Stimulated activated CD4-positive, alpha-beta T cell treated with anti-CD3 and anti-CD28 coated beads, TNF-alpha, amount 100 ng/mL, for 1 hour (primary cell): Measurements from ENCODE around the gene RRP12.
A peak's percentile ranks its signal among the peaks of the same experiment; 100 is the strongest.
"Not testable (repeated sequence)": the region's sequence is repeated elsewhere in the genome, so short reads cannot be mapped to it uniquely, and the experiment has no call there.

Experiments used
- DNase-seq, 3 donors: peaks; one replicate each; pipeline ENCODE4 v3.0.0-alpha.2; 2020; ENCODE audit warnings: low read depth in 3 of 3, low spot score in 1 of 3

The RRP12 gene, protein sequence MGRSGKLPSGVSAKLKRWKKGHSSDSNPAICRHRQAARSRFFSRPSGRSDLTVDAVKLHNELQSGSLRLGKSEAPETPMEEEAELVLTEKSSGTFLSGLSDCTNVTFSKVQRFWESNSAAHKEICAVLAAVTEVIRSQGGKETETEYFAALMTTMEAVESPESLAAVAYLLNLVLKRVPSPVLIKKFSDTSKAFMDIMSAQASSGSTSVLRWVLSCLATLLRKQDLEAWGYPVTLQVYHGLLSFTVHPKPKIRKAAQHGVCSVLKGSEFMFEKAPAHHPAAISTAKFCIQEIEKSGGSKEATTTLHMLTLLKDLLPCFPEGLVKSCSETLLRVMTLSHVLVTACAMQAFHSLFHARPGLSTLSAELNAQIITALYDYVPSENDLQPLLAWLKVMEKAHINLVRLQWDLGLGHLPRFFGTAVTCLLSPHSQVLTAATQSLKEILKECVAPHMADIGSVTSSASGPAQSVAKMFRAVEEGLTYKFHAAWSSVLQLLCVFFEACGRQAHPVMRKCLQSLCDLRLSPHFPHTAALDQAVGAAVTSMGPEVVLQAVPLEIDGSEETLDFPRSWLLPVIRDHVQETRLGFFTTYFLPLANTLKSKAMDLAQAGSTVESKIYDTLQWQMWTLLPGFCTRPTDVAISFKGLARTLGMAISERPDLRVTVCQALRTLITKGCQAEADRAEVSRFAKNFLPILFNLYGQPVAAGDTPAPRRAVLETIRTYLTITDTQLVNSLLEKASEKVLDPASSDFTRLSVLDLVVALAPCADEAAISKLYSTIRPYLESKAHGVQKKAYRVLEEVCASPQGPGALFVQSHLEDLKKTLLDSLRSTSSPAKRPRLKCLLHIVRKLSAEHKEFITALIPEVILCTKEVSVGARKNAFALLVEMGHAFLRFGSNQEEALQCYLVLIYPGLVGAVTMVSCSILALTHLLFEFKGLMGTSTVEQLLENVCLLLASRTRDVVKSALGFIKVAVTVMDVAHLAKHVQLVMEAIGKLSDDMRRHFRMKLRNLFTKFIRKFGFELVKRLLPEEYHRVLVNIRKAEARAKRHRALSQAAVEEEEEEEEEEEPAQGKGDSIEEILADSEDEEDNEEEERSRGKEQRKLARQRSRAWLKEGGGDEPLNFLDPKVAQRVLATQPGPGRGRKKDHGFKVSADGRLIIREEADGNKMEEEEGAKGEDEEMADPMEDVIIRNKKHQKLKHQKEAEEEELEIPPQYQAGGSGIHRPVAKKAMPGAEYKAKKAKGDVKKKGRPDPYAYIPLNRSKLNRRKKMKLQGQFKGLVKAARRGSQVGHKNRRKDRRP (N-terminal part only)

DNA sequence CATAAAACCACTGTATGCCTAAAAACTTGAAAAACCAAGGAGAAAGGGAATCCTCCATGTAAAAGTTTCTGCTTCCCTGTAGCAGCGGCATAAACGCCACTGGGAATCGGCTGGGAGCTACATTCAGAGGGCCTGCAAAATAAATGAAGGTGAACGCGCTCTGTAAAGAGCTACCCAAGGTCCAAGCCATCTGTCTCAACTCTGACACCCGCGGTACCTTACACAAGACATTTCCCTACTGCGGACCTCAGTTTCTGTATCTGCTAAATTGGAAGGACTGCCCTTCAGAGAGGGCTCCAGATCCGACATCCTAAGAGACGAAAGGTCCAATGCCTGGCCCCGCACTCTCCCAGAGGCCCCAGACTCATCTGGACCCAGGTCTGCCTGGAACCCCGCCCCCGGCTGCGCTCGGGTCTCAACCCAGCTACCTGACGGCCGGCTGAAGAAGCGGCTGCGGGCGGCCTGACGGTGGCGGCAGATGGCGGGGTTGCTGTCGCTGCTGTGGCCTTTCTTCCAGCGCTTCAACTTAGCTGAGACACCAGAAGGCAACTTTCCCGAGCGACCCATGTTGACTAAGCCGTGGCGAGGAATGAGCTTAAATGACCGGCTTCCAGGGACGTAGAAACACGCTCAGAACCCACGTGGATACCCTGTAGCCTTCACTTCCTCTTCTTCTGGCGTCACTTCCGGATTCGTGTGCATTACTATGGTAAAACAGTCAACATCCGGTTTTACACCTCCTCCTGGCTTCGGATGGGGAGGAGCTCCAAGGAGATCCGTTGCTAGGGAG, at the start of gene RRP12:
RRP12 (minus strand) TSS at position 676 of the 790 bp plus-strand sequence; CDS start at position 567, 109 bp downstream.
- peak in 2 of 3 donors; percentile 54 to 67 for DNase-seq

DNA sequence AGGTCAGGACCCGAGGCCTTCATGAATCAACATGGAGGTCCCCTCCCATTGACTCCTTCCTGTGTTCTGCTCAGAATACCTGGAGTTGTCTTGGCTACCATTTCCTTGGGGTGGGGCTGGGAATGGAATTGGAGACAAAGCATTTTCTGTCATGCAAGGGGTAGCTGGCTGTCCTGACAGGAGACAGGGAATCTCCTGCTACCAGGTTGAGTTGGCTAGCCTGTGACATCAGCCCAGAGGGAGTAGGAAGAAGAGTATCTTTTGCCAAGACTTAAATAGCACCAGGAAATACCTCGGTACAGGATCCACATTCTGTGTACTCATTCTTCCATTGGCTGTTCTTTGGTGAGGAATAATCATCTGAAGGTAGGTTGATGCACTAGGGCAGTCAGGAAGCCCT, 49.7 kb upstream of the RRP12 start:
- no peak for DNase-seq

DNA sequence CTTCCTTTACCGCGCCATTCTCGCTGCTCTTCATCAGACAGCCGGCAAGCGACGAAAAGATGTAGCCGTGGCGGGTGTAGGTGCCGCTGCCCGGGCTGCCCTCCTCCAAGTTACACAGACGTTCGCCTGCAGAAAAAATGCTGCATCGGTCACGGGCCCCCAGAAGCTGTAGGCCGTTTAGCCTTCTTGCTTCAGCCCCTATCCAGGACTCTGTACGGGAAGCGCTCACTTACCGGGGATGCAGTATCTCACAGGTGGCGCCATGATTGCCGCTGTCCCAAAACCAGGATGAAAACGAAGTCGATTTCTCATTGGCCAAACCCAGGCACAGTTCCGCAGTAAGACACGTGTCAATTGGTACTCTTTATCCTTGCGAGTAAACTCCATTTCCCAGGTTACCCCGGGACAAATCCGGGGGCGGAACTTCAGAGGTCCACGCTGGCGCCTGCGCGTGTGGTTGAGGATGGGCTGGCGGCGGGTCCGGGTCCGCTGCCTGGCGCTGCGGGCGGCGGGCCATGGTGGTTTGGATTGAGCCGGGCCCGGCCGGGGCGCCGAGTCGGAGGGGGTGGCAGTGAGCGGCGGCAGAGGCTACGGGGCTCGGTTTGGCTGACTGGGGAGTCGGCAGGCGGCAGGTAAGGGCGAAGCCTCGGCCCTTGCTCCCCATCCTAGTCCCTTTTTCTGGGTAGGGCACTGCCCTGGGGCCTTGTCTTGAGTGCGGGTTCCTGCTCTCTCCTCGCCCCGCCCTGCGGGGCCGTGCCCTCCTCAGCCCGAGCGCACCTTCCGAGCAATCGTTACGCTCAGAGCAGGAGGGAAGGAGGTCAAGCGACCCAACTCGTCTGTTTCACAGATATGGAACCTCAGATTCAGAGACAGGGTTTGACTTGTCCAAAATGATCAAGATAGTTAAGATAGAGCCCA, 44.8 kb upstream of the RRP12 start, which contains the start of the genes EXOSC1 and ZDHHC16:
EXOSC1 (minus strand) TSS at position 285 of the 918 bp plus-strand sequence; CDS start at position 264, 21 bp downstream.
ZDHHC16 (plus strand) TSS at position 454 of the 918 bp plus-strand sequence. CDS start 5,501 bp downstream, outside the sequence.
- DNase-seq = peak; percentile 72 to 76 (median 76)

DNA sequence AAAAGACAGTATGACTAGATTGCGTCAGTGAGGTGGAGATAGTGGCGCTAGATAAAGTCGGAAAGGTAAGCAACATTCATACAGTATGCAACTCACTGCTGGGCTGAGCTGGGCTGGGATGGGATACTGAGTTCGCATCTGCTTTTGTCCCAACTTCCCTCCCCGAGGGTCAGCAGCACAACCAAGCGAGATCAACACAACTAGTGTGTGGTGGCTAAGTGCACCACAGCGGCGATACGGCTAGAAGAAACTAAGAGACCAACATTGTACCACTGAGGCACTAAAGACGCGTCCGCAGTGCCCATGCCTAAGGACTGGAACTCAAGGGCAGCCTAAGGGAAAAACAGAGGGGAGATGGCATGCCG, 44.2 kb upstream of the RRP12 start:
- no peak for DNase-seq

DNA sequence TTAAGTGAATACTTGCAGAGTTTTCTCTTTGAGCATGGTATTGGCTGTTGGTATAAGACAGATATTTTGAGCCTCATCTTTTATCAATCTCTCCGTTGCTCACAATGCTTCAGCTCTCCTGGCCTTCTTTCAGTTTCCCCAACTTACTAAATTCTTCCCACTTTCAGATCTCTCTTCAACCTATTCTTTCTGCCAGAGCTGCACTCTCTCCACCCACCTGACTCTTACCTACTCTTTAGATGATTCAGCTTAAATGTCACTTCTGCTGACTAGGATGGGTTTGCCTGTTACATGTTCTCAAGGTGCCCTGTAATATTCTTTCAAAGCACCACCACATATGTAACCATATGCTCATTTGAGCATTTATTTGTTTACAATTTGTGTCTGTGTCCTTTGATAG, 43.1 kb upstream of the RRP12 start:
- no peak for DNase-seq

DNA sequence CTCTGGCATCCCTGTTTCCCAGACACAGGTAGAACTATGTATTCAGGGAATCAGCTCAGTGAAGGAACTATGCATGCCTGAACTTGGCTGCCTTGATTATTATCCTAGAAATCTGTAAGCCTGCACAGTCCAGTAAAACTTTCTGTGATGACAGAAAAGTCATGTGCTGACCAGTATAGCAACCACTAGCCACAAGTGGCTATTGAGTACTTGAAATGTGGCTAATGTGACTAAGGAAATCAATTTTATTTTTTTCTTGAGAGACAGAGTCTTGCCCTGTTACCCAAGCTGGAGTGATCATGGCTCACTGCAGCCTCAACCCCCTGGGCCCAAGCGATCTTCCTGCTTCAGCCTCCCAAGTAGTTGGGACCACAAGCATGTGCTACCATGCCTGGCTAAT, 41.1 kb upstream of the RRP12 start:
- no peak for DNase-seq

DNA sequence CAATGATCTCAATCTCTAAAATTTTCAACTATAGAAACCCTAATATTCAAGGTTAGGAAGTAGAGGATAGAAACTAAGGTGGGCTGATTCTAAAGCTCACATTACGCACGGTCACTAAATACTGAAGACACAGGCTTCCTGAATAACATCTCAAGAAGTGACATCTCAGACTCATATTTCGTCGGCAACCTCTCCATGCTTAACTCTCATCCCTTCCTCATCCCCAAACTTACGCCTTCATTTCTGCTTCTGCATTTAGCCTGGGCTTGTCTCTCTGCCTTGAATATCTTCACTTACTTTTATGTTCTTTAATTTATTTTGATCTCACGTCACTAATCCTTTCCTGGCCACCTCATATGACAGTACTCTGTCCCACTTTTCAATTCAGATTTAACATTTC, 34.1 kb upstream of the RRP12 start:
- DNase-seq = no peak

DNA sequence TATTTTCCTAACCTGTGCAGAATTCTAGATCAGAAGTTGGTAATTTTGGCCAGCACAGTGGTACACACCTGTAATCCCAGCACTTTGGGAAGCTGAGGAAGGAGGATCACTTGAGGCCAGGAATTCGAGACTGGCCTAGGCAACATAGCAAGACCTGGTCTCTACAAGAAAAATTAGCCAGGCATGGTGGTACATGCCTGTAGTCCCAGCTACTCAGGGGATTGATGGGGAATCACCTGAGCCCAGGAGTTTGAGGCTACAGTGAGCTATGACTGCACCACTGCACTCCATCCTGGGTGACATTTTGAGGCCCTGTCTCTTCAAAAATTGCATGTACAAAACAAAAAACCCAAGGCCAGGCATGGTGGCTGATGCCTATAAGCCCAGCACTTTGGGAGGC, 33.4 kb upstream of the RRP12 start:
- DNase-seq = no peak

DNA sequence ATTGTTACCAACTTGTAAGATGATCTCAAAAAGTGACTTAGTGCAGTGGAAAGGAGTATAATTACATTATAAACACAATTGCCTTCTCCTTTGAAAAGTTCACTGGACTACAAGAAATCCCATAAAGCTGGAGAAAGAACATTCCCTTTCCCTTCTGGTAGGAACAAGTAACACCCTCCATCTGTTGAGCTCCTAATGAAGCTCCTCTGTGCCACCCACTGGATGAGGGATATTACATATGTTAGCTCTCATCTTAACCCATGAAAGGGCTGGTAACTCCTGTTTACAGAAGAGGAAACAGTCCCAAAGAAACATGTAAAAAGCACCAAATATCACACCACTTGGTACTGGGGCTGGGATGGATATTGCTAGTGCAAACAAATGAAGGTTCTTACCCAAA, 32.9 kb upstream of the RRP12 start:
- no peak for DNase-seq

DNA sequence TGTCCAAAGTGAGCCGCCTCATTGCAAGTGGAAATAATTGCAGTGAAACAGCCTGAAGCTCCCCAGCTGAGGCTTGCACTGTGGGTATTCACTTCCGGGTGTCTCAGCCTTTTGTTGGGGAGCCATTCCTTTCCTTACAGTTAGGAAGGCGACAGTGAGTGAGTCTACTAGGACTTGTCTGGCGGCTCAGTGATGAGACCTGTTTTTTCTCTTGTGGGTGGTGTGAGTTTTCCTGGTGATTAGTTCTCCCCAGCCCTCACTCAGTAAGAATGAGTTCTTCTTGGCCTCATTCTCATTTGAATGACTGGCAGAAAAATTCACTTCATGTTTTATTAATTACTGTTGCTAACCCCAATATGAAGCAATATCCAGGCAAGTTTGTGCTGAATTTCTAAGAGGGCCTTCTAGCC, 27.4 kb upstream of the RRP12 start:
- DNase-seq = peak in 1 of 3 donors; percentile 17

DNA sequence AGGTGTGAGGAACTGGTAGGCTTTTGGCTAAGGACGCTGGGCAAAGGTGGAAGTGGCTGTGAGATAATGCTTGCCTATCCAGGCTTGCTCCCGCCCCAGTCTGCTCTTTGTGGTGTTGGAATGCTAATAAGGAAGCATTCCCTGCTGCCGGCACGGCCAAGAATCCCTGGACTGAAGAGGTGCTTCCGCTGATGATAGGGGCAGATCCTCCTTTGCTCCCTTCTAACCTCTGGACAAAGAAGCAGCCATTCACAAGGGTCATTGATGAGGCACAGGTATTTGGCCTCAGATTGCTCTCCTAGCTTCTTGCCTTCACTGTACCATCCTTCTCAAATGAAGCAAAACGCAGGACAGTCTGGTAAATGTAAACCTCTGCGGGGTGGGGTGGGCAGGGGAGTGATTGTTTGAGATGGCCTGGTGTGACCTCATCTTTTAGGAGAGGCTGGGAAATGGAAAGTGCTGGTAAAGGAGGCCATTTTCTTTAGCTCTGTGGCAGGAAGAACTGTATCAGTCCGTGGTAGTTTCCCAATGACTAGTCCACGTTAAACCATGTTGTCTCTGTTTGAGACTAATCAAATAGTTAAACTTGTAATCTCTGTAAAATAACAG, 26.5 kb upstream of the RRP12 start:
- DNase-seq = peak in 1 of 3 donors; percentile 18

DNA sequence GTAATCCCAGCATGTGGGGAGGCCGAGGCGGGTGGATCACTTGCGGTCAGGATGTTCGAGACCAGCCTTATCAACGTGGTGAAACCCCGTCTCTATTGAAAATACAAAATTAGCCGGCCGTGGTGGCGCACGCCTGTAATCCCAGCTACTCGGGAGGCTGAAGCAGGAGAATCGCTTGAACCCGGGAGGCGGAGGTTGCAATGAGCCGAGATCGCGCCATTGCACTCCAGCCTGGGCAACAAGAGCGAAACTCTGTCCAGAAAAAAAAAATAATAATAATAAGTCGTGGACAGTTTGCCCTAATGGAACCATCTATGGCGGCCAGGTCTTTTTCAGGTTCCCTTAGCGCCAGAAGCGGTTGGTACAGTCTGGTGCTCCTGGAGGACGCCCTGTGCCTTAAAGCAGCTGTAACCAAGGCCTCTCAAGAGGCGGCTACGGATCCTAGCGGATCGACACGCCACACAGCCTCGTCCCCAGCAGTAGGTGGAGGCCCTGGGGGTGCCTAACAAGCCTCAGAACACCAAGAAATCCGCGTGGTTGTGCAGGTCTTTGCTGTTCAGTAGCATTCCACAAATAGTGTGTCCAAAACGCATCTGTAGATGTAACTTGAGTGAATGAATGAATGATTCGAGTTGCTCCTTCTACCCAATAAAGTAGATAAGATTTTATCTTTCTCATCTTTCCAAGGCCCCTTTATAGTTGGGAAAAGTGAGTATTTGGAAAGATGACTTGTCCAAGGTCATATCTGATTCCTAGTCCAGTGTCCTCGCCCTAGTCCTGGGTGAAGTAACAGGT, 25.8 kb upstream of the RRP12 start:
- DNase-seq = no peak

DNA sequence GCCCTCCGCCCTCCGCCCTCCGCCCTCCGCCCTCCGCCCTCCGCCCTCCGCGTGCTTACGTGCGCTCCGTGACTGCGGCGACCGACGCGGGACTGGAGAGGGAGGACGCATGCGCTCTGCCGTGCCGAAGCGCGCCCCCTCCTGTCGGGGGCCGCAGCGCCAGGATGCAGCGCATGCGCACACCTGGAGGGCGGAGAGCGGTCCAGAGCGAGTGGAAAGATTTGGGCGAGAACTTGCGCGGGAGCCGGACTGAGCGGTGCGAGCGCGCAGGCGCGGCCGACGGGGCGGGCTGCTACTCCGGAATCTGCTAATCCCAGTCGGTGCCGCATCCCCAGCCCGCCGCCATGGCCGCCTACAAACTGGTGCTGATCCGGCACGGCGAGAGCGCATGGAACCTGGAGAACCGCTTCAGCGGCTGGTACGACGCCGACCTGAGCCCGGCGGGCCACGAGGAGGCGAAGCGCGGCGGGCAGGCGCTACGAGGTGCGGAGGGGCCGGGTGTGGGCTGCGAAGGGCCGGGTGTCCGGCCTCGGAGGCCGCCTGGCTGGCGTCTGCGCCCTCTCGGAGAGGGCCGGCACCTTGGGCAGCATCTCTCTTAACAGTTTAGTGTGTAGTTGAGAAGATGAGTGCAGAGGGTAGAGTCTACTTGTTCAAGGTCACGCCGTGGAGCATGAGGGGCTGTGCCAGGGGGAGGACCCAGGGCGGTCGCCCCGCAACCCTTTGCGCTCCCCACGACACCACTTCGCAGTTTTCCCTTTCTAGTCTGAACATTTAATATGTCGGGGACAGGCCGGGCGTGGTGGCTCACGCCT, 25.0 kb upstream of the RRP12 start, which contains the start of gene PGAM1:
PGAM1 (plus strand) TSS at position 228 of the 812 bp plus-strand sequence; CDS start at position 345, 117 bp downstream.
- DNase-seq = peak; percentile 91 to 96 (median 91)

DNA sequence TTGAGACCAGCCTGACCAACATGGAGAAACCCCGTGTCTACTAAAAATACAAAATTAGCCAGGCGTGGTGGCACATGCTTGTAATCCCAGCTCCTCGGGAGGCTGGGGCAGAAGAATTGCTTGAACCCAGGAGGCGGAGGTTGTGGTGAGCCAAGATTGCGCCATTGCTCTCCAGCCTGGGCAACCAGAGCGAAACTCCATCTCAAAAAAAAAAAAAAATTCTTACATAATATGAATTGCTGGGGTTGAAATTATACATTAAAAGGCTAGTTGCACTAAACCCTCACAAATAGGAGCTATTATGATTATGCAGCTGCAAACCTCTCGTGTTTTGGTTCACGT, 22.6 kb upstream of the RRP12 start:
- DNase-seq = not testable (repeated sequence)

DNA sequence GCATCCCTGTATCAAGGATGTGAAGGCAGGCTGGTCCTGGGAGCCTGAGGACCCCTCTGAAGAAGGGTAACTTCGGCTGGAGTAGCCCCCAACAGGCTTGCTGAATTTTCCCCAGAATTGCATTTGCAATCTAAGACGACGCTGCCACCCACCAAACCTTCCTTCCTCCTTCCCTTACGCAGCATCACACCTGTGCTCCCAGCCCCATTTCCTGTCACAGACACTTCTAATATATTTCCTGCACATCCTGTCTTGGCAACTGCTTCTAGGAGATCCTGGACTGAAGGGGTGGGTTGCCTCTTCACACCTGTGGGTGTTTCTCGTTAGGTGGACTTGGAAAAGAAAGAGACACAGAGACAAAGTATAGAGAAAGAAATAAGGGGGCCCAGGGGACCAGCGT, 15.4 kb upstream of the RRP12 start:
- no peak for DNase-seq

DNA sequence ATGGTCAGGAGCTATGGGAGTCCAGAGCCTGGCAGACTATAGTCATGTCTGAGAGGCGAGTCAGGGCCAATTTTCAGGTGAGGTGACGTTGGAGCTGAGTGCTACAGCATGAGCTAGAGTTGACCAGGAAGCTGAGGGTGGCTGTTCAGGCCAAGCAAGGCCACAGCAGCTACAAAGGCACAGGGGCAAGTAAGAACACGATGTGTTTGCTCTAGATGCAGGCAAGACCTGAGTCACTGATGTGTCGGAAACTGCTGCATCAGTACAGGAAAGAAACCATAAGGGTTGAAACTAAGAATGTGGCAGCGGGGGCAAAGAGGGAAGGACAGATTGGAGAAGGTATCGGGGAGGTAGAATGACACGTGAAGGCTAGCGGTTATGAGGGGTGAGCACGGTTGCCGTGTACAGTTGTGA, 11.8 kb upstream of the RRP12 start:
- no peak for DNase-seq

DNA sequence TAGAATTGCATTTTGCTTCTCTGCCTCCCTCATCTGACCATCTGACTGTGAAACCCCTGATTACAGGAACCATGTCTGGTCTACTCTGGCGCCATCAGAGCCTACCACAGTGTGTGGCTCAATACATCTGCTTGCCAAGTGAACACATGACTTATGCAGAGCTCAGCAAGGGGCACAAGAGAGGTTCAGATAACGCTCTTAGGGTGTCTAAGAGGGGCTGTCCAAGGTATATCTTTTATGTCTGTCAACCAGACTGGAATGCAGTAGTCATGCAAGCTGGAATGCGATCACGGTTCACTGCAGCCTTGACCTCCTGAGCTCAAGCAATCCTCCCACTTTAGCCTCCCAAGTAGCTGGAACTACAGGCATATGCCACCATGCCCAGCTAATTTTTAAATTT, 10.3 kb upstream of the RRP12 start:
- DNase-seq = no peak
